ENCODE results near the gene FBXL22.

Gene FBXL22

GRCh38 chr15:63597038-63597790, at the start of gene FBXL22:
FBXL22 (plus strand) TSS chr15:63597387; CDS start chr15:63597393, 6 bp downstream.
- H3K9ac ChIP-seq (ENCODE audit: low read length): peak within 1 kb of the TSS; percentile 71
- peaks cover 3% of the 10 kb centered on the region for H3K36me3 ChIP-seq (ENCODE audit: control insufficient read depth, insufficient read depth, low read length)
- no peaks in the 10 kb centered on the region for H3K27me3 ChIP-seq (ENCODE audit: control insufficient read depth, insufficient read depth, low read length)
- peak within 1 kb of the TSS; percentile 82 for H3K4me3 ChIP-seq (ENCODE audit: low read length)
- H3K27ac ChIP-seq (ENCODE audit: low read depth, low read length): peak within 1 kb of the TSS; percentile 97
- peaks cover 29% of the 10 kb centered on the region for H3K4me1 ChIP-seq (ENCODE audit: control insufficient read depth, insufficient read depth, low read length)

GRCh38 chr15:63551400-63551799, 45.8 kb upstream of the FBXL22 start:
- Histone ChIP-seq H3K27me3 (ENCODE audit: control insufficient read depth, insufficient read depth, low read length) (no peaks in the 10 kb centered on the region), H3K4me1 (ENCODE audit: control insufficient read depth, insufficient read depth, low read length) (peaks cover 7% of the 10 kb centered on the region), H3K27ac (ENCODE audit: low read depth, low read length) (no peak overlapping the region), H3K36me3 (ENCODE audit: control insufficient read depth, insufficient read depth, low read length) (no peaks in the 10 kb centered on the region), H3K4me3 (ENCODE audit: low read length) (no peak overlapping the region), H3K9ac (ENCODE audit: low read length) (no peak overlapping the region)

GRCh38 chr15:63553388-63553791, 43.8 kb upstream of the FBXL22 start:
- Histone ChIP-seq H3K9ac (ENCODE audit: low read length) (no peak overlapping the region), H3K27me3 (ENCODE audit: control insufficient read depth, insufficient read depth, low read length) (no peaks in the 10 kb centered on the region), H3K4me3 (ENCODE audit: low read length) (no peak overlapping the region), H3K27ac (ENCODE audit: low read depth, low read length) (peak overlapping the region; percentile 24), H3K36me3 (ENCODE audit: control insufficient read depth, insufficient read depth, low read length) (peaks cover 4% of the 10 kb centered on the region), H3K4me1 (ENCODE audit: control insufficient read depth, insufficient read depth, low read length) (peaks cover 7% of the 10 kb centered on the region)

- H3K27ac ChIP-seq (ENCODE audit: low read depth, low read length): no peak overlapping the region
- H3K4me1 ChIP-seq (ENCODE audit: control insufficient read depth, insufficient read depth, low read length): peaks cover 7% of the 10 kb centered on the region
- H3K9ac ChIP-seq (ENCODE audit: low read length): no peak overlapping the region
- H3K36me3 ChIP-seq (ENCODE audit: control insufficient read depth, insufficient read depth, low read length): peaks cover 4% of the 10 kb centered on the region
- no peaks in the 10 kb centered on the region for H3K27me3 ChIP-seq (ENCODE audit: control insufficient read depth, insufficient read depth, low read length)
- H3K4me3 ChIP-seq (ENCODE audit: low read length): no peak overlapping the region
Measured at GRCh38 chr15:63554337-63554927, 42.8 kb upstream of the FBXL22 start.

GRCh38 chr15:63555507-63555906, 41.7 kb upstream of the FBXL22 start:
- peaks cover 4% of the 10 kb centered on the region for H3K36me3 ChIP-seq (ENCODE audit: control insufficient read depth, insufficient read depth, low read length)
- no peak overlapping the region for H3K27ac ChIP-seq (ENCODE audit: low read depth, low read length)
- H3K9ac ChIP-seq (ENCODE audit: low read length): no peak overlapping the region
- H3K27me3 ChIP-seq (ENCODE audit: control insufficient read depth, insufficient read depth, low read length): no peaks in the 10 kb centered on the region
- H3K4me1 ChIP-seq (ENCODE audit: control insufficient read depth, insufficient read depth, low read length): peaks cover 7% of the 10 kb centered on the region
- H3K4me3 ChIP-seq (ENCODE audit: low read length): no peak overlapping the region

GRCh38 chr15:63556246-63556645, 40.9 kb upstream of the FBXL22 start:
- Histone ChIP-seq H3K36me3 (ENCODE audit: control insufficient read depth, insufficient read depth, low read length) (peaks cover 9% of the 10 kb centered on the region), H3K27me3 (ENCODE audit: control insufficient read depth, insufficient read depth, low read length) (no peaks in the 10 kb centered on the region), H3K9ac (ENCODE audit: low read length) (no peak overlapping the region), H3K27ac (ENCODE audit: low read depth, low read length) (no peak overlapping the region), H3K4me1 (ENCODE audit: control insufficient read depth, insufficient read depth, low read length) (peaks cover 7% of the 10 kb centered on the region), H3K4me3 (ENCODE audit: low read length) (no peak overlapping the region)

GRCh38 chr15:63556736-63557135, 40.5 kb upstream of the FBXL22 start:
- peaks cover 7% of the 10 kb centered on the region for H3K4me1 ChIP-seq (ENCODE audit: control insufficient read depth, insufficient read depth, low read length)
- H3K9ac ChIP-seq (ENCODE audit: low read length): no peak overlapping the region
- H3K36me3 ChIP-seq (ENCODE audit: control insufficient read depth, insufficient read depth, low read length): peaks cover 12% of the 10 kb centered on the region
- no peak overlapping the region for H3K27ac ChIP-seq (ENCODE audit: low read depth, low read length)
- H3K27me3 ChIP-seq (ENCODE audit: control insufficient read depth, insufficient read depth, low read length): no peaks in the 10 kb centered on the region
- no peak overlapping the region for H3K4me3 ChIP-seq (ENCODE audit: low read length)

- H3K36me3 ChIP-seq (ENCODE audit: control insufficient read depth, insufficient read depth, low read length): peaks cover 21% of the 10 kb centered on the region
- no peaks in the 10 kb centered on the region for H3K4me1 ChIP-seq (ENCODE audit: control insufficient read depth, insufficient read depth, low read length)
- no peak overlapping the region for H3K4me3 ChIP-seq (ENCODE audit: low read length)
- H3K27me3 ChIP-seq (ENCODE audit: control insufficient read depth, insufficient read depth, low read length): no peaks in the 10 kb centered on the region
- H3K9ac ChIP-seq (ENCODE audit: low read length): no peak overlapping the region
- H3K27ac ChIP-seq (ENCODE audit: low read depth, low read length): no peak overlapping the region
Measured at GRCh38 chr15:63559753-63560152, 37.4 kb upstream of the FBXL22 start.

GRCh38 chr15:63560741-63561448, 36.3 kb upstream of the FBXL22 start:
- peaks cover 21% of the 10 kb centered on the region for H3K36me3 ChIP-seq (ENCODE audit: control insufficient read depth, insufficient read depth, low read length)

GRCh38 chr15:63564093-63564492, 33.1 kb upstream of the FBXL22 start:
- Histone ChIP-seq H3K27me3 (ENCODE audit: control insufficient read depth, insufficient read depth, low read length) (no peaks in the 10 kb centered on the region), H3K27ac (ENCODE audit: low read depth, low read length) (no peak overlapping the region), H3K36me3 (ENCODE audit: control insufficient read depth, insufficient read depth, low read length) (peaks cover 21% of the 10 kb centered on the region), H3K4me1 (ENCODE audit: control insufficient read depth, insufficient read depth, low read length) (no peaks in the 10 kb centered on the region), H3K9ac (ENCODE audit: low read length) (no peak overlapping the region), H3K4me3 (ENCODE audit: low read length) (no peak overlapping the region)

More at GRCh38 chr15:63560741-63561448, 36.3 kb upstream of the FBXL22 start:
- Histone ChIP-seq H3K4me1 (ENCODE audit: control insufficient read depth, insufficient read depth, low read length) (no peaks in the 10 kb centered on the region), H3K9ac (ENCODE audit: low read length) (no peak overlapping the region), H3K27me3 (ENCODE audit: control insufficient read depth, insufficient read depth, low read length) (no peaks in the 10 kb centered on the region), H3K4me3 (ENCODE audit: low read length) (no peak overlapping the region), H3K27ac (ENCODE audit: low read depth, low read length) (no peak overlapping the region)

GRCh38 chr15:63565536-63566186, 31.5 kb upstream of the FBXL22 start:
- Histone ChIP-seq H3K27ac (ENCODE audit: low read depth, low read length) (no peak overlapping the region), H3K27me3 (ENCODE audit: control insufficient read depth, insufficient read depth, low read length) (no peaks in the 10 kb centered on the region), H3K4me3 (ENCODE audit: low read length) (no peak overlapping the region), H3K36me3 (ENCODE audit: control insufficient read depth, insufficient read depth, low read length) (peaks cover 28% of the 10 kb centered on the region), H3K9ac (ENCODE audit: low read length) (no peak overlapping the region), H3K4me1 (ENCODE audit: control insufficient read depth, insufficient read depth, low read length) (no peaks in the 10 kb centered on the region)

GRCh38 chr15:63572749-63573464, 24.3 kb upstream of the FBXL22 start:
- Histone ChIP-seq H3K36me3 (ENCODE audit: control insufficient read depth, insufficient read depth, low read length) (peaks cover 12% of the 10 kb centered on the region), H3K4me3 (ENCODE audit: low read length) (no peak overlapping the region), H3K4me1 (ENCODE audit: control insufficient read depth, insufficient read depth, low read length) (peaks cover 2% of the 10 kb centered on the region), H3K27me3 (ENCODE audit: control insufficient read depth, insufficient read depth, low read length) (no peaks in the 10 kb centered on the region), H3K27ac (ENCODE audit: low read depth, low read length) (no peak overlapping the region), H3K9ac (ENCODE audit: low read length) (no peak overlapping the region)

All from rectal smooth muscle tissue (tissue), 1 donor.